ENCODE measurements around the gene GLCE.
A peak's percentile ranks its signal among the peaks of the same experiment; 100 is the strongest.
"Not testable (repeated sequence)": the region's sequence is repeated elsewhere in the genome, so short reads cannot be mapped to it uniquely, and the experiment has no call there.

GLCE gene

DNA sequence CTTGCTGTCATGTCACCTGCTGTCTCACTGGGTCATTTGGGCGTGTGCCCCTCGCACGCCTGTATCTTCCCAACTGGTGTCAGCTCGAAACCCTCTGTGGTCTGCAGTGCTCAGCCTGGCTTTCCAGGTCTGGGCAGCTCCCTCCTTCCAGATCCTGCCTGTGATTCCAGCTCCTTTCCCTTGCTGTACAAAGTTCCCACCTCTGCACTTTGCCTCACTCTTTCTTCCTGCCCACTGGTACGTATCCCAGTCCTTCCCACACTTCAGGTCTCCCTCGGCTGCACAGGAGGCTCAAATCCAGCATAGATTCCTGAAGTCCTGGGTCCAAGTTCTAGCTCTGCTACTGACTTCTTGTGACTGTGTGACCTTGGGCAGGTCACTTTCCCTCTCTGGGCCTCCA is 136.2 kb downstream of the GLCE start:
- no peak overlapping the region for H3K4me3 ChIP-seq (ENCODE audit: low read depth, low read length)
- DNase-seq (ENCODE audit: low read depth, low spot score) = no peak
- in situ Hi-C loops (cut with HindIII; ENCODE audit: low sequenced_read_pairs) = no loop called here
- TF ChIP-seq, protein P1, sequence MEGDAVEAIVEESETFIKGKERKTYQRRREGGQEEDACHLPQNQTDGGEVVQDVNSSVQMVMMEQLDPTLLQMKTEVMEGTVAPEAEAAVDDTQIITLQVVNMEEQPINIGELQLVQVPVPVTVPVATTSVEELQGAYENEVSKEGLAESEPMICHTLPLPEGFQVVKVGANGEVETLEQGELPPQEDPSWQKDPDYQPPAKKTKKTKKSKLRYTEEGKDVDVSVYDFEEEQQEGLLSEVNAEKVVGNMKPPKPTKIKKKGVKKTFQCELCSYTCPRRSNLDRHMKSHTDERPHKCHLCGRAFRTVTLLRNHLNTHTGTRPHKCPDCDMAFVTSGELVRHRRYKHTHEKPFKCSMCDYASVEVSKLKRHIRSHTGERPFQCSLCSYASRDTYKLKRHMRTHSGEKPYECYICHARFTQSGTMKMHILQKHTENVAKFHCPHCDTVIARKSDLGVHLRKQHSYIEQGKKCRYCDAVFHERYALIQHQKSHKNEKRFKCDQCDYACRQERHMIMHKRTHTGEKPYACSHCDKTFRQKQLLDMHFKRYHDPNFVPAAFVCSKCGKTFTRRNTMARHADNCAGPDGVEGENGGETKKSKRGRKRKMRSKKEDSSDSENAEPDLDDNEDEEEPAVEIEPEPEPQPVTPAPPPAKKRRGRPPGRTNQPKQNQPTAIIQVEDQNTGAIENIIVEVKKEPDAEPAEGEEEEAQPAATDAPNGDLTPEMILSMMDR (IDR thresholded peaks at IDR 0.05; ENCODE audit: low read depth, low read length) = no peak

DNA sequence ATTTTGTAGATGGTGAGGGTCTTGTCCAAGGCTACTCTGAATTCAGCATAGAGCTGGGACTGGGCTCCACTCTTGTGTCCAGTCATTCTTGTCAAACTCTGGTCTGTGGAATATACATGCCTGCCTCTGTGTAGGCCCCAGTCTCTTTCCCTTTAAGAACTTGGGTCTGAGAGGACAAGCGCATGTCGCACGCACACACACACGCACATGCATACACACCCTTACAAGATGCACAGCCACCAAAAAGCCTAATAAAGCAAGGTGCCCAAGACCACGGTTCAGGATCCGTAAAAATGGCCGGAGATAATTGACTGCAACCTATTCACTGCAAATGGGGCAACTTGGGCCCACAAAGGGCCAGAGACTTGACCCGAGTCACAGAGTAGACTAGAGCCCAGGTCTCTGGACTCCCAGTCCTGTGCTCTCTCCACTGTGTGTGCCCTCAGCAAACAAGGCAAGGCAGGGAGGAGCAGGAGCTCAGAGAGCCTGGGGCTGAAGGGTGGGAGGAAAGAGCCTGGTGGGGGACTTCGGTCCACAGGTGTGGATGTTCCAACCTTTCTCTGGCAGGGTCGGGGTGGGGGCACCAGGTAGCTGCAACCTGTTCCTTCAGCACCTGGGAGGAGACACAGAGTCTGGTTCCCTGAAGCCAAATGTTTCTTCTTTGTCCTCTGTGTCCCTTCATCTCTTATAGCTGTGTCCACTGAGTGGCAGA is 137.4 kb downstream of the GLCE start:
- TF ChIP-seq, protein P1 (IDR thresholded peaks at IDR 0.05; ENCODE audit: low read depth, low read length) = no peak
- no peak overlapping the region for H3K4me3 ChIP-seq (ENCODE audit: low read depth, low read length)
- no peak for DNase-seq (ENCODE audit: low read depth, low spot score)
- in situ Hi-C loops (cut with HindIII; ENCODE audit: low sequenced_read_pairs) = no loop called here

DNA sequence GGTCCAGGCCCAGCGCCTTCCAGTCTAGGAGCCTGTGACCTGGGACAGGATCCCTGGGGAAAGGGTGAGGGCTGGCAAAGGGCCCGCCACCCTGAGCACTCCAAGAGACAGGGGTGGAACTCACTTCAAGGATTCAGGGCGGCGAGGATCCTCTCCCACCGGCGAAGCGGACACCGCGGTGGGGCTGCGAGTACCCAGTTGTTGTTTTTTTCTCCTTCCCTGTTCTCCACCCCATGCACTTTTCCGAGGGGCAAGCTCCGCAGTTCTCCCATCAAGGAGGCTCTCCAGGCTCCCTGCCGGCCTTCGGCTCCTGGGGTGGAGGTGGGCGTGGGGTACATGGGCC is 137.9 kb downstream of the GLCE start:
- H3K4me3 ChIP-seq (ENCODE audit: low read depth, low read length) = peak overlapping the region; percentile 35
- in situ Hi-C loops (cut with HindIII; ENCODE audit: low sequenced_read_pairs) = no loop called here
- TF ChIP-seq, protein P1 (IDR thresholded peaks at IDR 0.05; ENCODE audit: low read depth, low read length) = no peak
- DNase-seq (ENCODE audit: low read depth, low spot score) = no peak

DNA sequence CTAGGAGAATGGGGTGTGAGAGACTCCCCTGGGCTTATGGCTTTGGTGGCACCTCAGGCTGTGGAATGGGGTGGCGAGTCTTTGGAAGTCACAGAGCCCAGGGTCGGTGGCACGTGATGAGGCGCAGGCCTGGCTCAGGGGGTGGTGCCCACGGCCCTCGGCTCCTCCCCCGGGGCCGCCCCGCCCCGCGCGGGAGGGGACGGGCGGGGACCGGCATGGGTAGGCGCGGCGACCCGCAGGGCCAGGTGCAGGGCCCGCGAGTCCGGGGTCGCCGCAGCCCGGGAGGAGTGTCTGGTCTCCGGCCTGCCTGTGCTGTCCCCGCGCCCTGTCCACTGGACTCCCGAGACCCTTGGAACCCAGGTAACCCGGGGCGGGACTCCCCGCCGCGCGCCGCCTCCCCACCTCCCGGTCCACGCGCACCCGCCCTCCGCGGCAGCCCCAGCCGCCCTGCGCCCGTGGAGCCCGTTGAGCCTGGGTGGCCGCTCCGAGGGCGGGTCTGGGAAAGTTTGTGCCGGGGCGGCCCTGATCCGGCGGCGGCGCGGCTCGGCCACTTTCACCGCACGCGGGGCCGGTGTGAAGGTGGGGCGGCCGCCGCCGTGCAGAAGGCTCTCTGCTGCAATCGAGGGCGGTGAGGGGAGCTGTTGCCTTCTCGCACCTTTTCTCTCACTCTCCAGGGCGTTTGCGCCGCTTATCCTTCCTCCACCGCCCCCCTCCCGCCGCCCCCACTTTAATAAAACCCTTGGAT is 138.4 kb downstream of the GLCE start, which contains the start of gene PAQR5:
Gene PAQR5, plus strand, starts transcription at position 216 of the 745 bp plus-strand sequence. CDS start 61,169 bp downstream, outside the sequence.
- H3K4me3 ChIP-seq (ENCODE audit: low read depth, low read length) = peak within 1 kb of the TSS; percentile 35
- DNase-seq (ENCODE audit: low read depth, low spot score) = no peak
- in situ Hi-C loops (cut with HindIII; ENCODE audit: low sequenced_read_pairs) = no loop called here
- TF ChIP-seq, protein P1 (IDR thresholded peaks at IDR 0.05; ENCODE audit: low read depth, low read length) = no peak

DNA sequence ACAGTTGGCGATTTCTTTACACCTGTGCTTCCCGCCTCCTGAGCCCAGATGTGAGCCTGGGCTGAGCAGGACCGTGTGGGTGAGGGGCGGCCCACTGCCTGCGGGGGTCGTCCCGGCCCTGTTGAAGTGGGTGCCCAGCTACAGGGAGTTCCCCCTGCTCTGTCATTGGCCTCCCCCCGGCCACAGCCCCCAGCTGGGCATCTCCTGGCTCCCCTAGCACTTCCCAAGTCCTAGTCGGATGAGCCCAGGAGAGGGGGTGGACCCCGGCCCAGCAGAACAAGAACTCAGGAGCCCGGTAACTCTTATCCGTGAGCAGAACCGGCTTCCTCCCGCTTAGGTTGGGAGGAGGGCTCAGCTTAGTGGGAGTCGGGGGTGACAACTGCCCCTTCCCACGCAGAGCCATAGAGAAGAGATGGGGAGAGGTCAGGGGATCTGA is 139.0 kb downstream of the GLCE start:
- in situ Hi-C loops (cut with HindIII; ENCODE audit: low sequenced_read_pairs) = no loop called here
- DNase-seq (ENCODE audit: low read depth, low spot score) = no peak
- peak overlapping the region; percentile 35 for H3K4me3 ChIP-seq (ENCODE audit: low read depth, low read length)

DNA sequence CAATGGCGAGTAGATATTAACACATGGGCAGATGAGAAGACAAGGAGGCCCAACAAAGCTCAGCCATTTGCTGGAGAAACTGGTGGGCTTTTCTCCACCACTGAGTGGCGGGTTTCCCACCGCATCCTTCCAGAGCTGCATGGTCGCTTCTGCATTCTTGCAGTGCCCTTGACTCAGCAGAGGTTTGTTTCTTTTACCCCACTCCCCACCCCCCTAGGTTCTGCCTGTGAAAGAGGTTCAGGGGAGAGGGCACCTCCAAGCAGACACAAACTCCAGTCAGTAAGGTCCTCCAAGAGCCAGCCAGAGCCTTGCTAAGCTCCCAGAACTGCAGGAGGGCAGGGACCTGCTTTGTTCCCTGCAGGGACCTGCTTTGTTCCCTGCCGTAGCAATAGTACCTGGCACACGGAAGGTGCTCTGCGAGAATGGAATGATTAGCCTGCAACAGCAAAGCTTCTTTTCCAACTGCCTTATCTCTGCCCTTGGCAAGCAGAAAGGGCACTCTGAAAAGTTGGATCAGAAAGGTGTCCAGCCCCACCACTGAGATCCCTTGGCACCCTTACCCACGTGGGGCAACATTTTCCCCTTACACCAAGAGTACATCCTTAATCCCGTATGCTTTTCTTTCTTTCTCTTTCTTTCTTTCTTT is 139.6 kb downstream of the GLCE start:
- DNase-seq (ENCODE audit: low read depth, low spot score) = no peak
- in situ Hi-C loops (cut with HindIII; ENCODE audit: low sequenced_read_pairs) = no loop called here
- TF ChIP-seq, protein P1 (IDR thresholded peaks at IDR 0.05; ENCODE audit: low read depth, low read length) = no peak
- no peak overlapping the region for H3K4me3 ChIP-seq (ENCODE audit: low read depth, low read length)

More for the DNA sequence above, 139.0 kb downstream of the GLCE start:
- TF ChIP-seq, protein P1 (IDR thresholded peaks at IDR 0.05; ENCODE audit: low read depth, low read length) = no peak

DNA sequence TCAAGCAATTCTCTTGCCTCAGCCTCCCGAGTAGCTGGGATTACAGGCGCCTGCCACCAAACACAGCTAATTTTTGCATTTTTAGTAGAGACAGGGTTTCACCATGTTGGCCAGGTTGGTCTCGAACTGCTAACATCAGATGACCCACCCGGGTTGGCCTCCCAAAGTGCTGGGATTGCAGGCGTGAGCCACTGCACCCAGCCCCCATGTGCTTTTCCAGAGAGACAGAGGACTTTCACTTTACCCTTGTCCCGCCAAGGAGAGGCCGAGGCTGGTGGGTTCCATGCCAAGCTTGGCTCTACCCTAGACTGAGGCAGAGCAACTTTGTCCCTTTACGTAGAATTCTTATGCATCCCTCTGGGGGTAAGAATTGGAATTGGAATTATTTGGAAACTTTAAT is 140.7 kb downstream of the GLCE start:
- in situ Hi-C loops (cut with HindIII; ENCODE audit: low sequenced_read_pairs); H3K4me3 ChIP-seq (ENCODE audit: low read depth, low read length); DNase-seq (ENCODE audit: low read depth, low spot score): not testable (repeated sequence)

DNA sequence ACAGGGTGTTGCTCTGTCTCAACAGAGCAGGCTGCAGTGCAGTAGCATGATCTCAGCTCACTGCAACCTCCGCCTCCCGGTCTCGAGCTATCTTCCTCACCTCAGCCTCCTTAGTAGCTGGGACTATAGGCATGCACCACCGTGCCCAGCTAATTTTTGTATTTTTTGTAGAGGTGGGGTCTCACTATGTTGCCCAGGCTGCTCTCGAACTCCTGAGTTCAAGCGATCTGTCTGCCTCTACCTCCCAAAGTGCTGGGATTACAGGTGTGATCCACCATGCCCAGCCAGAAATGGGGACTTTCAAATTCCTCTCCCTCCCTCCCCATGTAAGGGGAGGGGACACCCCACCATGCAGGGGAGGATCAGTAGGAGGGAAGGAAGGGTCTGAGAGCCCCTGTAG is 141.7 kb downstream of the GLCE start:
- H3K4me3 ChIP-seq (ENCODE audit: low read depth, low read length); DNase-seq (ENCODE audit: low read depth, low spot score); in situ Hi-C loops (cut with HindIII; ENCODE audit: low sequenced_read_pairs): not testable (repeated sequence)
